GM19351 (cell line): ENCODE measurements around the gene WDFY2.
"Not testable (repeated sequence)": the region's sequence is repeated elsewhere in the genome, so short reads cannot be mapped to it uniquely, and the experiment has no call there.

Experiments
- ATAC-seq: cut with Tn5 transposase; IDR thresholded peaks from one replicate; pipeline ENCODE4 v1.9.1; 2021; ENCODE audit warnings: mild to moderate bottlenecking, moderate library complexity; ENCODE audit not compliant: unreplicated experiment

The WDFY2 gene

GRCh38 chr13:51628059-51628852 is 44.0 kb downstream of the WDFY2 start:
- no peak for ATAC-seq

GRCh38 chr13:51629491-51630287 is 45.4 kb downstream of the WDFY2 start:
- no peak for ATAC-seq

- ATAC-seq: no peak
Observed at GRCh38 chr13:51630288-51630615, 46.0 kb downstream of the WDFY2 start.

- ATAC-seq: no peak
Observed at GRCh38 chr13:51632591-51633362, 48.5 kb downstream of the WDFY2 start.

GRCh38 chr13:51635137-51635878 is 51.0 kb downstream of the WDFY2 start:
- ATAC-seq: no peak

- ATAC-seq: no peak
Observed at GRCh38 chr13:51636349-51636890, 52.2 kb downstream of the WDFY2 start.

- no peak for ATAC-seq
Observed at GRCh38 chr13:51637852-51638215, 53.6 kb downstream of the WDFY2 start.

- no peak for ATAC-seq
Observed at GRCh38 chr13:51638216-51638871, 54.1 kb downstream of the WDFY2 start.

GRCh38 chr13:51639171-51639570 is 54.9 kb downstream of the WDFY2 start:
- ATAC-seq: no peak

GRCh38 chr13:51640696-51641095 is 56.4 kb downstream of the WDFY2 start:
- ATAC-seq: not testable (repeated sequence)

GRCh38 chr13:51643105-51643881 is 59.0 kb downstream of the WDFY2 start:
- ATAC-seq: no peak

- no peak for ATAC-seq
Observed at GRCh38 chr13:51643882-51644281, 59.6 kb downstream of the WDFY2 start.

GRCh38 chr13:51644654-51645053 is 60.4 kb downstream of the WDFY2 start:
- no peak for ATAC-seq

GRCh38 chr13:51645154-51645650 is 60.9 kb downstream of the WDFY2 start:
- no peak for ATAC-seq

GRCh38 chr13:51645761-51646670 is 61.8 kb downstream of the WDFY2 start:
- no peak for ATAC-seq

- ATAC-seq: no peak
Observed at GRCh38 chr13:51647067-51647466, 62.8 kb downstream of the WDFY2 start.

GRCh38 chr13:51652193-51652592 is 67.9 kb downstream of the WDFY2 start:
- ATAC-seq: not testable (repeated sequence)
